Gastrocnemius medialis (tissue), 4 donors: Measurements from ENCODE around the gene RAD54L2.

Source experiments
- CTCF ChIP-seq, 5 experiments: fragments of 450-650 bp in 3 of 5; fragments of 200-600 bp in 2 of 5; sonication (generic) in 2 of 5; IDR thresholded peaks in 4 of 5; conservative IDR thresholded peaks in 1 of 5; 1 replicate in 4 of 5; 2 replicates in 1 of 5; pipeline ENCODE4 v1.5.1; 2016 to 2019; ENCODE audit warnings: antibody characterized with exemption in 5 of 5, mild to moderate bottlenecking in 3 of 5, moderate library complexity in 3 of 5
- POLR2A ChIP-seq, 2 donors: fragments of 450-650 bp; IDR thresholded peaks; one replicate each; pipeline ENCODE4 v1.6.1; 2017; ENCODE audit warnings: antibody characterized with exemption in 2 of 2, mild to moderate bottlenecking in 2 of 2, moderate library complexity in 2 of 2

- no peak for TF ChIP-seq CTCF (IDR thresholded peaks at IDR 0.05 in 4 of 5, conservative IDR thresholded peaks at IDR 0.05 in 1 of 5)
- no peak for TF ChIP-seq POLR2A (IDR thresholded peaks at IDR 0.05)
These were observed 21.4 kb downstream of the RAD54L2 start for GRCh38 chr3:51559961-51560360.
